Left lung (tissue), 10 donors: ENCODE results near the gene SLC22A14. TPM values are rescaled to one million over a fixed set of nuclear protein-coding genes. Genes with fewer than 3 reads are reported as not detected.
"Not testable (repeated sequence)": the region's sequence is repeated elsewhere in the genome, so short reads cannot be mapped to it uniquely, and the experiment has no call there.

Source experiments
- ATAC-seq: fragments of 200-7000 bp; cut with Tn5 transposase; one replicate; pipeline ENCODE4 v1.9.1; 2020; ENCODE audit warnings: moderate library complexity
- DNase-seq, 4 donors: peaks; one replicate each; pipeline ENCODE4 v3.0.0-alpha.2; 2013 to 2020
- H3K27ac ChIP-seq, 2 donors: fragments of 200-600 bp; sonication (generic) in 1 of 2; one replicate each; pipeline versions ENCODE4 v1.5.0 to v1.8.0; 2020 to 2021
- H3K27me3 ChIP-seq, 2 donors: fragments of 200-600 bp; sonication (generic) in 1 of 2; one replicate each; pipeline versions ENCODE4 v1.5.0 to v1.8.0; 2020 to 2021
- H3K36me3 ChIP-seq, 2 donors: fragments of 200-600 bp; sonication (generic) in 1 of 2; one replicate each; pipeline versions ENCODE4 v1.5.0 to v1.8.0; 2020 to 2021
- H3K4me1 ChIP-seq, 2 donors: fragments of 200-600 bp; one replicate each; pipeline ENCODE4 v1.8.0; 2021
- H3K4me3 ChIP-seq, 2 donors: fragments of 200-600 bp; sonication (generic) in 1 of 2; one replicate each; pipeline versions ENCODE4 v1.5.0 to v1.8.0; 2020 to 2021; ENCODE audit warnings: mild to moderate bottlenecking in 1 of 2
- H3K9me3 ChIP-seq, 2 donors: fragments of 200-600 bp; sonication (generic) in 1 of 2; one replicate each; pipeline versions ENCODE4 v1.5.0 to v1.8.0; 2020 to 2021
- CTCF ChIP-seq, 2 donors: fragments of 200-600 bp; sonication (generic) in 1 of 2; IDR thresholded peaks; one replicate each; pipeline versions ENCODE4 v1.5.0 to v1.8.0; 2021; ENCODE audit warnings: antibody characterized with exemption in 2 of 2
- intact Hi-C, 2 donors: fragments of 100-400 bp; cut with DNase I; formaldehyde crosslinking; loops; one replicate each; pipeline versions ENCODE4 v1.11.2 to v1.14.2; 2022
- polyA plus RNA-seq, 6 donors: library from polyadenylated mRNA; unstranded; fragments of 120-200 nt; gene quantifications; one replicate each; pipeline ENCODE4 v1.2.1, GENCODE V29; 2013; ENCODE audit not compliant: insufficient read length in 6 of 6
- total RNA-seq, 2 donors: library from RNA; stranded (reverse); fragmentation: NEBNext Ultra II Directional; extraction: Animal tissue kit (Norgen Biotek cat#: 25700); gene quantifications; one replicate each; pipeline ENCODE4 v1.2.1, GENCODE V29; 2021
- donor health status: DM: no; HTN: yes; CAD: no.
- donor health status: DM: no; HTN: no; CAD: no.

The SLC22A14 gene
- total and polyA plus RNA-seq, 8 donors, result 0.11 to 0.24 (median 0.15) TPM; not detected in 2

GRCh38 chr3:38284756-38285150 is 2.7 kb downstream of the SLC22A14 start:
- ATAC-seq (no peak), DNase-seq (no peak)
- no peaks in the 10 kb centered on the region for H3K36me3 ChIP-seq
- H3K27me3 ChIP-seq, result no peaks in the 10 kb centered on the region
- intact Hi-C loops, result no loop called here
- no peak overlapping the region for H3K27ac ChIP-seq
- no peak overlapping the region for H3K4me3 ChIP-seq
- no peaks in the 10 kb centered on the region for H3K4me1 ChIP-seq
- TF ChIP-seq CTCF (IDR thresholded peaks at IDR 0.05), result no peak
- no peaks in the 10 kb centered on the region for H3K9me3 ChIP-seq

- H3K27ac ChIP-seq, H3K4me3 ChIP-seq, H3K4me1 ChIP-seq, intact Hi-C loops, H3K36me3 ChIP-seq, DNase-seq, H3K9me3 ChIP-seq, ATAC-seq, H3K27me3 ChIP-seq: not testable (repeated sequence)
These were observed 7.5 kb downstream of the SLC22A14 start for GRCh38 chr3:38289286-38290217.

- ATAC-seq, H3K4me3 ChIP-seq, H3K4me1 ChIP-seq, H3K9me3 ChIP-seq, DNase-seq, H3K27me3 ChIP-seq, H3K27ac ChIP-seq, intact Hi-C loops, H3K36me3 ChIP-seq: not testable (repeated sequence)
These were observed 15.0 kb downstream of the SLC22A14 start for GRCh38 chr3:38297053-38297452.

GRCh38 chr3:38297537-38297936 is 15.4 kb downstream of the SLC22A14 start:
- TF ChIP-seq CTCF (IDR thresholded peaks at IDR 0.05), result no peak
- H3K4me3 ChIP-seq, result no peak overlapping the region
- ATAC-seq (no peak), DNase-seq (no peak)
- H3K27me3 ChIP-seq, result no peaks in the 10 kb centered on the region
- no peak overlapping the region for H3K27ac ChIP-seq
- intact Hi-C loops, result no loop called here
- H3K36me3 ChIP-seq, result no peaks in the 10 kb centered on the region
- no peaks in the 10 kb centered on the region for H3K9me3 ChIP-seq
- H3K4me1 ChIP-seq, result no peaks in the 10 kb centered on the region

GRCh38 chr3:38297947-38298711 is 16.0 kb downstream of the SLC22A14 start:
- intact Hi-C loops, result no loop called here
- Histone ChIP-seq H3K27ac (no peak overlapping the region), H3K27me3 (no peaks in the 10 kb centered on the region), H3K4me1 (no peaks in the 10 kb centered on the region), H3K4me3 (no peak overlapping the region), H3K9me3 (no peaks in the 10 kb centered on the region), H3K36me3 (no peaks in the 10 kb centered on the region)
- ATAC-seq, result no peak
- peak in 1 of 2 donors; percentile 36 for TF ChIP-seq CTCF (IDR thresholded peaks at IDR 0.05)
- no peak for DNase-seq

- TF ChIP-seq CTCF (IDR thresholded peaks at IDR 0.05), result no peak
- intact Hi-C loops, result no loop called here
- Histone ChIP-seq H3K4me1 (no peaks in the 10 kb centered on the region), H3K9me3 (no peaks in the 10 kb centered on the region), H3K27ac (no peak overlapping the region), H3K36me3 (no peaks in the 10 kb centered on the region), H3K27me3 (no peaks in the 10 kb centered on the region), H3K4me3 (no peak overlapping the region)
- ATAC-seq, result no peak
- no peak for DNase-seq
These were observed 24.8 kb downstream of the SLC22A14 start for GRCh38 chr3:38306941-38307340.
